Fibroblast of lung (primary cell): ENCODE measurements around the gene PPFIBP2. TPM values are rescaled to one million over a fixed set of nuclear protein-coding genes. Genes with fewer than 3 reads are reported as not detected.

Source experiments
- DNase-seq, 2 donors: peaks; one replicate each; pipeline versions ENCODE4 v3.0.0 to v3.0.0-alpha.2; 2010; ENCODE audit warnings: low read depth in 2 of 2
- H2AFZ ChIP-seq: 2 replicates; pipeline ENCODE4 v1.5.1; 2012; ENCODE audit warnings: low read length, control low read depth, inconsistent platforms
- H3K27ac ChIP-seq: 2 replicates; pipeline ENCODE4 v1.5.1; 2011; ENCODE audit warnings: low read length, control low read depth; ENCODE audit not compliant: insufficient read depth
- H3K27me3 ChIP-seq: 2 replicates; pipeline ENCODE4 v1.5.1; 2011; ENCODE audit warnings: mild to moderate bottlenecking, low read length; ENCODE audit not compliant: control insufficient read depth, insufficient read depth
- H3K36me3 ChIP-seq: 2 replicates; pipeline ENCODE4 v1.5.1; 2011; ENCODE audit warnings: low read length; ENCODE audit not compliant: control insufficient read depth, insufficient read depth
- H3K4me1 ChIP-seq: 2 replicates; pipeline ENCODE4 v1.5.1; 2011; ENCODE audit warnings: low read length; ENCODE audit not compliant: control insufficient read depth, insufficient read depth; ENCODE audit errors: extremely low read depth
- H3K4me2 ChIP-seq: 2 replicates; pipeline ENCODE4 v1.5.1; 2011; ENCODE audit warnings: low read length, control low read depth; ENCODE audit not compliant: insufficient read depth; ENCODE audit errors: extremely low read depth
- H3K4me3 ChIP-seq, 4 experiments: fragments of 200-600 bp in 1 of 4; sonication (generic) in 1 of 4; replicated peaks in 1 of 4; 2 replicates each; pipeline ENCODE4 v1.5.1; 2011 to 2016; ENCODE audit warnings: low read length in 4 of 4, low read depth in 3 of 4, mild to moderate bottlenecking in 3 of 4, control low read depth in 2 of 4, inconsistent platforms in 1 of 4, mixed read lengths in 1 of 4; ENCODE audit not compliant: insufficient read depth in 1 of 4; ENCODE audit errors: control extremely low read depth in 1 of 4
- H3K79me2 ChIP-seq: 2 replicates; pipeline ENCODE4 v1.5.1; 2012; ENCODE audit warnings: mild to moderate bottlenecking, low read length, inconsistent platforms; ENCODE audit not compliant: control insufficient read depth, insufficient read depth
- H3K9ac ChIP-seq: 2 replicates; pipeline ENCODE4 v1.5.1; 2011; ENCODE audit warnings: mild to moderate bottlenecking, low read length, control low read depth; ENCODE audit not compliant: insufficient read depth
- H3K9me3 ChIP-seq: 2 replicates; pipeline ENCODE4 v1.5.1; 2012; ENCODE audit warnings: low read depth, low read length; ENCODE audit not compliant: control insufficient read depth, insufficient read depth
- H4K20me1 ChIP-seq: 2 replicates; pipeline ENCODE4 v1.5.1; 2011; ENCODE audit warnings: low read length; ENCODE audit not compliant: control insufficient read depth, insufficient read depth; ENCODE audit errors: extremely low read depth
- EZH2 ChIP-seq: IDR thresholded peaks from 2 replicates; pipeline ENCODE4 v1.5.1; 2012; ENCODE audit warnings: low read length, control low read depth, mild to moderate bottlenecking; ENCODE audit errors: missing control alignments
- polyA plus RNA-seq, 2 donors: library from polyadenylated mRNA; depleted of rRNA in 1 of 2; stranded (reverse) in 1 of 2; unstranded in 1 of 2; fragments of >200 nt; gene quantifications; 2 replicates each; pipeline ENCODE4 v1.2.1, GENCODE V29; 2011 to 2012; ENCODE audit warnings: missing spikeins in 1 of 2
- total RNA-seq: library from RNA; depleted of rRNA; stranded (reverse); fragments of >200 nt; gene quantifications from 2 replicates; pipeline ENCODE4 v1.2.1, GENCODE V29; 2014
- TF ChIP-seq, protein P1 (sequence below), 2 donors: IDR thresholded peaks in 1 of 2; conservative IDR thresholded peaks in 1 of 2; 1 replicate in 1 of 2; 2 replicates in 1 of 2; pipeline ENCODE4 v1.5.1; 2011 to 2012; ENCODE audit warnings: low read length in 2 of 2, control low read depth in 1 of 2, inconsistent platforms in 1 of 2, low read depth in 1 of 2, mild to moderate bottlenecking in 1 of 2

The PPFIBP2 gene
- total and polyA plus RNA-seq, 2 donors (not counting 1 experiment from before 2014, with no cell fraction given): 11.4 to 38.8 TPM

DNA sequence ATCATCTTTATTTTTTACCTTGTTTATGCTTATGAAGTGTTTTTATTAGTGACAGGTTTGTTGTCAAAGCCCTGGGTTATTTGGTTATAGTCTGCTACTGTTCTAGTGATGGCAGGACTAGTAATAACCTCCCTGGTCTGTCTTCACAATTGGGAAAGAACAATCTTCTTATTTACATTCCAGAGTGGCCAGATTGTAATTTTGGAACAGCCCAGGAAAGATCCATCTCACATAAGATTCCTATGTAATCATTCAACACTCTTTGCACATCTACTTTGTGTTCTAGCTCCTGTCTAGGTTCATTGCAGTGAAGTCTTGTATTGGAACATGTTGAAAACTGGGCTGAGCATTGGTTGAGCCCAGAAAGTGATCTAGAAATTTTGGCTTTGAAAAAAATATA lies 95.7 kb downstream of the PPFIBP2 start:
- Histone ChIP-seq H3K4me3 (no peak overlapping the region), H3K9ac (no peak overlapping the region), H3K27me3 (no peaks in the 10 kb centered on the region), H3K4me2 (no peak overlapping the region), H3K36me3 (no peaks in the 10 kb centered on the region), H3K79me2 (no peaks in the 10 kb centered on the region), H4K20me1 (no peaks in the 10 kb centered on the region), H3K4me1 (no peaks in the 10 kb centered on the region), H3K9me3 (no peaks in the 10 kb centered on the region), H2AFZ (no peak overlapping the region), H3K27ac (no peak overlapping the region)
- TF ChIP-seq EZH2: no peak
- TF ChIP-seq, protein P1, sequence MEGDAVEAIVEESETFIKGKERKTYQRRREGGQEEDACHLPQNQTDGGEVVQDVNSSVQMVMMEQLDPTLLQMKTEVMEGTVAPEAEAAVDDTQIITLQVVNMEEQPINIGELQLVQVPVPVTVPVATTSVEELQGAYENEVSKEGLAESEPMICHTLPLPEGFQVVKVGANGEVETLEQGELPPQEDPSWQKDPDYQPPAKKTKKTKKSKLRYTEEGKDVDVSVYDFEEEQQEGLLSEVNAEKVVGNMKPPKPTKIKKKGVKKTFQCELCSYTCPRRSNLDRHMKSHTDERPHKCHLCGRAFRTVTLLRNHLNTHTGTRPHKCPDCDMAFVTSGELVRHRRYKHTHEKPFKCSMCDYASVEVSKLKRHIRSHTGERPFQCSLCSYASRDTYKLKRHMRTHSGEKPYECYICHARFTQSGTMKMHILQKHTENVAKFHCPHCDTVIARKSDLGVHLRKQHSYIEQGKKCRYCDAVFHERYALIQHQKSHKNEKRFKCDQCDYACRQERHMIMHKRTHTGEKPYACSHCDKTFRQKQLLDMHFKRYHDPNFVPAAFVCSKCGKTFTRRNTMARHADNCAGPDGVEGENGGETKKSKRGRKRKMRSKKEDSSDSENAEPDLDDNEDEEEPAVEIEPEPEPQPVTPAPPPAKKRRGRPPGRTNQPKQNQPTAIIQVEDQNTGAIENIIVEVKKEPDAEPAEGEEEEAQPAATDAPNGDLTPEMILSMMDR (conservative IDR thresholded peaks at IDR 0.05 in 1 of 2, IDR thresholded peaks at IDR 0.05 in 1 of 2; ENCODE audit: low read depth in 1 of 2, low read length in 2 of 2): no peak
- DNase-seq: no peak

- H3K79me2 ChIP-seq: no peaks in the 10 kb centered on the region
- no peak overlapping the region for H3K27ac ChIP-seq
- TF ChIP-seq, protein P1 (conservative IDR thresholded peaks at IDR 0.05 in 1 of 2, IDR thresholded peaks at IDR 0.05 in 1 of 2; ENCODE audit: low read depth in 1 of 2, low read length in 2 of 2): no peak
- TF ChIP-seq EZH2: no peak
- no peak for DNase-seq
- H2AFZ ChIP-seq: no peak overlapping the region
- no peak overlapping the region for H3K9ac ChIP-seq
- no peaks in the 10 kb centered on the region for H3K27me3 ChIP-seq
- H3K4me1 ChIP-seq: no peaks in the 10 kb centered on the region
- no peaks in the 10 kb centered on the region for H3K36me3 ChIP-seq
- H3K9me3 ChIP-seq: no peaks in the 10 kb centered on the region
- H4K20me1 ChIP-seq: no peaks in the 10 kb centered on the region
- no peak overlapping the region for H3K4me3 ChIP-seq
- no peak overlapping the region for H3K4me2 ChIP-seq
Measured at GRCh38 chr11:7610393-7610792, 96.6 kb downstream of the PPFIBP2 start.

GRCh38 chr11:7611411-7611810 lies 97.6 kb downstream of the PPFIBP2 start:
- Histone ChIP-seq H4K20me1 (no peaks in the 10 kb centered on the region), H3K27me3 (no peaks in the 10 kb centered on the region), H3K4me1 (no peaks in the 10 kb centered on the region), H3K9ac (no peak overlapping the region), H2AFZ (no peak overlapping the region), H3K79me2 (no peaks in the 10 kb centered on the region), H3K9me3 (no peaks in the 10 kb centered on the region), H3K4me2 (no peak overlapping the region), H3K27ac (no peak overlapping the region), H3K4me3 (no peak overlapping the region), H3K36me3 (no peaks in the 10 kb centered on the region)
- TF ChIP-seq EZH2: no peak
- TF ChIP-seq, protein P1 (conservative IDR thresholded peaks at IDR 0.05 in 1 of 2, IDR thresholded peaks at IDR 0.05 in 1 of 2; ENCODE audit: low read depth in 1 of 2, low read length in 2 of 2): no peak
- DNase-seq: no peak
